HEK293 (cell line): ENCODE data around the gene TSPAN3.

ENCODE experiments used
- CTCF ChIA-PET: fragments of 350-600 bp; formaldehyde crosslinking; extraction: SDS; loops from one replicate; lab custom pipeline; 2021; ENCODE audit warnings: antibody characterized with exemption; lab: Yijun Ruan, JAX
- POLR2A ChIA-PET: fragments of 300-600 bp; formaldehyde crosslinking; extraction: SDS; loops from one replicate; lab custom pipeline; 2020; ENCODE audit warnings: antibody characterized with exemption, inconsistent platforms; lab: Yijun Ruan, JAX
- H3K27ac ChIP-seq: fragments of 200-500 bp; sonication (Bioruptor generic); 2 replicates; pipeline ENCODE4 v1.5.1; 2014; ENCODE audit warnings: low read depth, low read length, control low read depth, inconsistent platforms; ENCODE audit errors: extremely low read depth
- H3K36me3 ChIP-seq, 2 experiments: fragments of 200-500 bp in 1 of 2; sonication (Bioruptor generic) in 1 of 2; 1 replicate in 1 of 2; 2 replicates in 1 of 2; pipeline ENCODE4 v1.5.1; 2014 to 2017; ENCODE audit warnings: inconsistent platforms in 2 of 2, low read length in 2 of 2; ENCODE audit not compliant: control insufficient read depth in 2 of 2, insufficient read depth in 1 of 2
- H3K4me1 ChIP-seq: fragments of 200-500 bp; sonication (Bioruptor generic); 2 replicates; pipeline ENCODE4 v1.5.1; 2014; ENCODE audit warnings: mild to moderate bottlenecking, low read length, inconsistent platforms; ENCODE audit not compliant: control insufficient read depth, insufficient read depth
- H3K4me3 ChIP-seq: 2 replicates; pipeline ENCODE4 v1.5.1; 2011; ENCODE audit warnings: low read depth, mild to moderate bottlenecking, control low read depth, low read length, moderate library complexity
- H3K9me3 ChIP-seq: fragments of 200-500 bp; sonication (Bioruptor generic); 2 replicates; pipeline ENCODE4 v1.5.1; 2014; ENCODE audit warnings: low read depth, low read length, inconsistent platforms; ENCODE audit not compliant: control insufficient read depth, insufficient read depth
- BCL11B ChIP-seq: fragments of 450-650 bp; formaldehyde crosslinking; IDR thresholded peaks from 2 replicates; pipeline ENCODE4 v1.5.1; 2016; ENCODE audit warnings: low read depth, missing biosample characterization, missing genetic modification characterization
- GFI1B ChIP-seq: fragments of 450-650 bp; formaldehyde crosslinking; IDR thresholded peaks from 2 replicates; pipeline ENCODE4 v1.5.1; 2016; ENCODE audit warnings: missing biosample characterization, missing genetic modification characterization
- MEIS1 ChIP-seq: sonication (generic); formaldehyde crosslinking; IDR thresholded peaks from 2 replicates; pipeline ENCODE4 v1.8.1; 2022; ENCODE audit warnings: missing genetic modification reagents, mild to moderate bottlenecking, borderline replicate concordance
- MZF1 ChIP-seq: fragments of 450-650 bp; formaldehyde crosslinking; IDR thresholded peaks from 2 replicates; pipeline ENCODE4 v1.5.1; 2017; ENCODE audit warnings: missing biosample characterization, missing genetic modification characterization, borderline replicate concordance
- RBAK ChIP-seq: fragments of 450-650 bp; formaldehyde crosslinking; IDR thresholded peaks from 2 replicates; pipeline ENCODE4 v1.5.1; 2016; ENCODE audit warnings: missing biosample characterization, missing genetic modification characterization
- SCRT1 ChIP-seq: fragments of 450-650 bp; formaldehyde crosslinking; IDR thresholded peaks from 2 replicates; pipeline ENCODE4 v1.5.1; 2016; ENCODE audit warnings: missing biosample characterization, missing genetic modification characterization, borderline replicate concordance
- SCRT2 ChIP-seq: fragments of 450-650 bp; formaldehyde crosslinking; IDR thresholded peaks from 2 replicates; pipeline ENCODE4 v1.5.1; 2016; ENCODE audit warnings: missing biosample characterization, missing genetic modification characterization
- ZBTB21 ChIP-seq: fragments of 450-650 bp; formaldehyde crosslinking; IDR thresholded peaks from 2 replicates; pipeline ENCODE4 v1.5.1; 2017; ENCODE audit warnings: missing biosample characterization, missing genetic modification characterization
- ZEB2 ChIP-seq: fragments of 450-650 bp; formaldehyde crosslinking; IDR thresholded peaks from 2 replicates; pipeline ENCODE4 v1.5.1; 2016; ENCODE audit warnings: missing biosample characterization, missing genetic modification characterization
- ZFHX2 ChIP-seq: fragments of 450-650 bp; formaldehyde crosslinking; conservative IDR thresholded peaks from 2 replicates; pipeline ENCODE4 v1.5.1; 2016; ENCODE audit warnings: missing biosample characterization, missing genetic modification characterization
- ZFP37 ChIP-seq: fragments of 450-650 bp; formaldehyde crosslinking; IDR thresholded peaks from 2 replicates; pipeline ENCODE4 v1.5.1; 2016; ENCODE audit warnings: missing biosample characterization, missing genetic modification characterization
- ZIC2 ChIP-seq: fragments of 450-650 bp; formaldehyde crosslinking; IDR thresholded peaks from 2 replicates; pipeline ENCODE4 v1.5.1; 2016; ENCODE audit warnings: missing biosample characterization, missing genetic modification characterization
- ZNF16 ChIP-seq: fragments of 450-650 bp; formaldehyde crosslinking; IDR thresholded peaks from 2 replicates; pipeline ENCODE4 v1.5.1; 2016; ENCODE audit warnings: low read depth, missing biosample characterization, missing genetic modification characterization
- ZNF19 ChIP-seq: fragments of 450-650 bp; formaldehyde crosslinking; IDR thresholded peaks from 2 replicates; pipeline ENCODE4; 2016; ENCODE audit warnings: missing biosample characterization, missing genetic modification characterization, low read depth
- ZNF214 ChIP-seq: fragments of 450-650 bp; formaldehyde crosslinking; IDR thresholded peaks from 2 replicates; pipeline ENCODE4 v1.5.1; 2017; ENCODE audit warnings: missing biosample characterization, mild to moderate bottlenecking, missing genetic modification characterization, borderline replicate concordance
- ZNF311 ChIP-seq: fragments of 450-650 bp; formaldehyde crosslinking; IDR thresholded peaks from 2 replicates; pipeline ENCODE4 v1.5.1; 2017; ENCODE audit warnings: missing biosample characterization, missing genetic modification characterization, borderline replicate concordance
- ZNF366 ChIP-seq: fragments of 450-650 bp; formaldehyde crosslinking; conservative IDR thresholded peaks from 2 replicates; pipeline ENCODE4 v1.5.1; 2016; ENCODE audit warnings: missing biosample characterization, missing genetic modification characterization
- ZNF394 ChIP-seq: fragments of 450-650 bp; formaldehyde crosslinking; IDR thresholded peaks from 2 replicates; pipeline ENCODE4 v1.5.1; 2016; ENCODE audit warnings: missing biosample characterization, missing genetic modification characterization, mild to moderate bottlenecking, moderate library complexity, borderline replicate concordance
- ZNF501 ChIP-seq: fragments of 450-650 bp; formaldehyde crosslinking; IDR thresholded peaks from 2 replicates; pipeline ENCODE4 v1.5.1; 2016; ENCODE audit warnings: missing biosample characterization, missing genetic modification characterization
- ZNF510 ChIP-seq: fragments of 450-650 bp; formaldehyde crosslinking; IDR thresholded peaks from 2 replicates; pipeline ENCODE4 v1.5.1; 2018; ENCODE audit warnings: mild to moderate bottlenecking, missing genetic modification characterization, missing biosample characterization; ENCODE audit not compliant: insufficient replicate concordance
- ZNF544 ChIP-seq: fragments of 450-650 bp; formaldehyde crosslinking; IDR thresholded peaks from 2 replicates; pipeline ENCODE4 v1.5.0; 2017; ENCODE audit warnings: missing biosample characterization, missing genetic modification characterization
- ZNF596 ChIP-seq: fragments of 450-650 bp; IDR thresholded peaks from 2 replicates; pipeline ENCODE4 v1.5.0; 2018; ENCODE audit warnings: missing biosample characterization, mild to moderate bottlenecking, missing genetic modification characterization, moderate library complexity
- ZNF623 ChIP-seq: fragments of 450-650 bp; formaldehyde crosslinking; IDR thresholded peaks from 2 replicates; pipeline ENCODE4 v1.5.1; 2016; ENCODE audit warnings: missing biosample characterization, missing genetic modification characterization
- ZNF639 ChIP-seq: fragments of 450-650 bp; formaldehyde crosslinking; IDR thresholded peaks from 2 replicates; pipeline ENCODE4 v1.5.1; 2016; ENCODE audit warnings: missing biosample characterization, missing genetic modification characterization
- ZSCAN5A ChIP-seq: fragments of 450-650 bp; formaldehyde crosslinking; IDR thresholded peaks from 2 replicates; pipeline ENCODE4 v1.5.1; 2016; ENCODE audit warnings: missing biosample characterization, missing genetic modification characterization
- TF ChIP-seq, protein P1 (sequence below): fragments of 450-650 bp; formaldehyde crosslinking; IDR thresholded peaks from 2 replicates; pipeline ENCODE4 v1.5.1; 2017; ENCODE audit warnings: missing biosample characterization, missing genetic modification characterization

The TSPAN3 gene

GRCh38 chr15:77022646-77023575 is 48.0 kb downstream of the TSPAN3 start:
- TF ChIP-seq ZNF214 (no peak), ZNF510 (tag by site-specific recombination) (no peak), ZNF623 (tag by site-specific recombination) (peak; percentile 98)
- POLR2A ChIA-PET: interaction anchor here (0.6 to 1.2 kb wide), 3 partner anchors 11 to 160 kb away, joined by 3 read pairs; no protein-coding TSS in a partner anchor
- H3K9me3 ChIP-seq: no peaks in the 10 kb centered on the region
- no peak overlapping the region for H3K4me3 ChIP-seq
- no peaks in the 10 kb centered on the region for H3K4me1 ChIP-seq
- CTCF ChIA-PET: interaction anchor here (0.5 to 4.3 kb wide), 22 partner anchors 9 to 885 kb away, joined by 3 to 32 read pairs (median 4); partner anchors contain the start of gene SCAPER
- H3K27ac ChIP-seq: no peak overlapping the region
- no peaks in the 10 kb centered on the region for H3K36me3 ChIP-seq

DNA sequence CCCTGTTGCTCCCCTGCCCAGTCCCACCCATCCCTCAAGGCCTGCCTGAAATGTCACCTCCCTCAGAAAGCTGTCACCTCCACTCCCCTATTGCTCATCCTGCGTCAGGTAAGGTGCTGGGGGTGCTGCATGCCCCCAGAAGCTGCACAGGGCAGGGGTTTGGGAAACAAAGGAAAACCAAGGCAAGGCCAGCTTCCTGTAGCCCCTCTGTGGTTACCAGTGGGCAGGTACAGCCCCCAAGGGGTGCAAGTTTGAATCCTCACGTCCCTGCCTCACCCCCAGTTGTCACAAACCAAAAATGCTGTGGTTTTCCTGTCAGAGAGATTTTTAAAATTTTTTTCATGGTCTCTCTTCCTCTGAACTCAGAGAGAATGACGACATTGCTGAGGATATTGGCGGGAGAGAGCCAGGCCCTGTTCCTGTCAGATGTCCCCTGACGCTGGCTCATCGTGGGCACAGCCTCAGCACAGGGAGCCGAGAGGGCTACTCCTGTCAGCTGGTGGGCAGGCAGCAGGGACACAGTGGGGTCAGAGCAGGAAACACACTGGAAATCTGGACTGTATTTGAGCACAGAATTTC is 49.0 kb downstream of the TSPAN3 start:
- Histone ChIP-seq H3K9me3 (no peaks in the 10 kb centered on the region), H3K4me3 (no peak overlapping the region), H3K36me3 (no peaks in the 10 kb centered on the region), H3K27ac (no peak overlapping the region), H3K4me1 (no peaks in the 10 kb centered on the region)
- CTCF ChIA-PET: interaction anchor here (0.6 to 4.3 kb wide), 8 partner anchors 9 to 886 kb away, joined by 3 to 32 read pairs (median 4); no protein-coding TSS in a partner anchor
- TF ChIP-seq ZBTB21 (tag by site-specific recombination): no peak
- no peak for TF ChIP-seq GFI1B (tag by site-specific recombination)
- TF ChIP-seq ZNF394 (tag by site-specific recombination): no peak
- no peak for TF ChIP-seq ZNF501 (tag by site-specific recombination)
- TF ChIP-seq ZNF596 (tag by site-specific recombination): no peak
- no peak for TF ChIP-seq MEIS1 (CRISPR knock-in tag)
- no peak for TF ChIP-seq ZIC2 (tag by site-specific recombination)
- TF ChIP-seq ZNF311 (tag by site-specific recombination): no peak
- TF ChIP-seq ZNF623 (tag by site-specific recombination): no peak
- no peak for TF ChIP-seq ZEB2 (tag by site-specific recombination)
- TF ChIP-seq BCL11B (tag by site-specific recombination): no peak
- TF ChIP-seq, protein P1, sequence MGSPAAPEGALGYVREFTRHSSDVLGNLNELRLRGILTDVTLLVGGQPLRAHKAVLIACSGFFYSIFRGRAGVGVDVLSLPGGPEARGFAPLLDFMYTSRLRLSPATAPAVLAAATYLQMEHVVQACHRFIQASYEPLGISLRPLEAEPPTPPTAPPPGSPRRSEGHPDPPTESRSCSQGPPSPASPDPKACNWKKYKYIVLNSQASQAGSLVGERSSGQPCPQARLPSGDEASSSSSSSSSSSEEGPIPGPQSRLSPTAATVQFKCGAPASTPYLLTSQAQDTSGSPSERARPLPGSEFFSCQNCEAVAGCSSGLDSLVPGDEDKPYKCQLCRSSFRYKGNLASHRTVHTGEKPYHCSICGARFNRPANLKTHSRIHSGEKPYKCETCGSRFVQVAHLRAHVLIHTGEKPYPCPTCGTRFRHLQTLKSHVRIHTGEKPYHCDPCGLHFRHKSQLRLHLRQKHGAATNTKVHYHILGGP (tag by site-specific recombination): no peak
- no peak for TF ChIP-seq ZNF19 (tag by site-specific recombination)
- POLR2A ChIA-PET: no interaction called here

DNA sequence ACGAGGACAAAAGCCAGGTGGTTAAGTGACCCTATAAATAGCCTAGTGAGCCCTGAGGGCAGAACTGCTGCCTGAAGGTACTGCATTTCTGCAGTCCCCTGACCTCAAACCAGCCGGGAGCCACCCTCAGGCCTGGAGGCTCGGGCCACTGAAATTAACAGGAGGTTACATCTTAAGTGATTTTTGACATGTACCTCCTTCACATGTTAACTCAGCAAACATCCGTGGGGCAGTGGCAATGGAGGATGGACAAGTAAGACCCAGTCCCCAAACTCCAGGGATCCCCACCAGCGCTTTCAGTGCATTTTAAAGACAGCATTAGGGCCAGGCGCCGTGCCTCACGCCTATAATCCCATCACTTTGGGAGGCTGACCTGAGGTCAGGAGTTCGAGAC is 49.8 kb downstream of the TSPAN3 start:
- POLR2A ChIA-PET: no interaction called here
- CTCF ChIA-PET: no interaction called here
- TF ChIP-seq ZFHX2 (tag by site-specific recombination): no peak
- TF ChIP-seq RBAK (tag by site-specific recombination): no peak
- no peak for TF ChIP-seq ZNF366 (tag by site-specific recombination)
- no peak for TF ChIP-seq ZSCAN5A (tag by site-specific recombination)
- TF ChIP-seq ZFP37: no peak
- no peak for TF ChIP-seq MZF1 (tag by site-specific recombination)
- TF ChIP-seq ZNF394 (tag by site-specific recombination): no peak
- TF ChIP-seq SCRT1 (tag by site-specific recombination): no peak
- no peak for TF ChIP-seq ZNF639
- TF ChIP-seq ZIC2 (tag by site-specific recombination): no peak
- no peak for TF ChIP-seq SCRT2 (tag by site-specific recombination)
- TF ChIP-seq ZNF16 (tag by site-specific recombination): no peak
- no peak for TF ChIP-seq ZNF19 (tag by site-specific recombination)
- no peak for TF ChIP-seq ZNF544 (tag by site-specific recombination)

More for the DNA sequence above, 49.8 kb downstream of the TSPAN3 start:
- H3K27ac ChIP-seq: no peak overlapping the region
- no peak overlapping the region for H3K4me3 ChIP-seq
- no peaks in the 10 kb centered on the region for H3K9me3 ChIP-seq
- H3K36me3 ChIP-seq: no peaks in the 10 kb centered on the region
- H3K4me1 ChIP-seq: no peaks in the 10 kb centered on the region
